Fibroblast of the aortic adventitia (primary cell): ENCODE data around the gene NEDD4L. TPM values are rescaled to one million over a fixed set of nuclear protein-coding genes. Genes with fewer than 3 reads are reported as not detected.

Experiments
- DNase-seq: peaks from one replicate; pipeline ENCODE4 v3.0.0-alpha.2; 2010; ENCODE audit warnings: low read depth
- H3K4me3 ChIP-seq: 2 replicates; pipeline ENCODE4 v1.5.1; 2011; ENCODE audit warnings: low read depth, mild to moderate bottlenecking, control low read depth, low read length, moderate library complexity
- CTCF ChIP-seq: IDR thresholded peaks from 2 replicates; pipeline ENCODE4 v1.5.1; 2011; ENCODE audit warnings: mild to moderate bottlenecking, low read length, control low read depth, inconsistent platforms; ENCODE audit not compliant: insufficient read depth
- total RNA-seq: library from RNA; depleted of rRNA; stranded (reverse); fragments of >200 nt; gene quantifications from 2 replicates; pipeline ENCODE4 v1.2.3, GENCODE V29; 2012; ENCODE audit warnings: low replicate concordance

The NEDD4L gene
- total RNA-seq, 1 donor, result 22.2 TPM

DNA sequence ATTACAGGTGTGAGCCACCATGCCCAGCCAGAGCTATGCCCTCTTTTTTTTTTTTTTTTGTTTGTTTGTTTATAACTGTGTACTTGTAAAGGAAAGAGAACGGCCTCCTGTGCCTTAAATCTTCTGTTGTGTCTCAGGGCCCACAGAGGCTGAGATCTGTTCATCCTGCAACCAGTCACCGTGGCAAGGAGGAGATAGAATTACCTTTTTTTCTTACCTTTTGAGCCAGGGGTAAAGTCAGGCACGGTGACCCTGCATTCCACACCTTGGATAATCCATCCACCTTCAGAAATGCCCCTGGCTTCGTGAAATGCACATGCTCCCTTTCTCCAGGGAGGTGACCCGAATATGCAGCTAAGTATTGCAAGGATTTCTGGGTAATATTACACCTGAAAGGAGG is 12.8 kb downstream of the NEDD4L start:
- H3K4me3 ChIP-seq, result no peak overlapping the region
- no peak for DNase-seq
- TF ChIP-seq CTCF, result no peak

DNA sequence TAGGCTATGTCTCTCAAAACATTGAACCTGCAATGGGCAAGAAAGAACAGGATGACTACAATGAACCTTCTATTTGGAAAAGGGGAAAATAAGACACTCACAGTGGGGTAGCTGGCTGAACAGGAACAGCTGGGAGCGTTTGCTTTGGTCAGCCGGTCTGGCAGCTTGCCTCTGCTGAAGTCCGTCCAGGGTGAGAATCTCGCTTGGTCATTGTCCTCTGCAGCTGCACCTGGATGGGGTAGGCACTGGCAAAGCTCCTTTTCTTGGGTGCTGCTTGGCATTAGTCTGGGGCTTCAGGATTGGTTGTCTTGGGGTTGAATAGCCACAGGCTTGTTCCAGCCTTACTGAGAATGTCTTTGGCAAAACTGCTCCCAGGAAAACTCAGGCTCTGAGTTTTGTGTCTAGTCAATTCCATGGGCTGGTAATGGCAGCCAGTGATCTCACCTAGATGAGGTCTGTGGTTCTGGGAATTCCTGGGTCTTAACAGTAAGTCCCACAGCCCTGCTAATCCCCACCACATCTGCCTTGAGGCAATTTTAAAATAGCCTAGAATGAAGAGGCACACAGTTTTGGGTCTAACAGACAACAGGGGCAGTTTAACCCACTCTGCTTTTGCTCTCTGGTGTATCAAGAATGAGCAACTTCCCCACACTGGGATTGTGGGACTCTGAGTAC is 13.4 kb downstream of the NEDD4L start:
- TF ChIP-seq CTCF, result no peak
- no peak for DNase-seq
- H3K4me3 ChIP-seq, result no peak overlapping the region

DNA sequence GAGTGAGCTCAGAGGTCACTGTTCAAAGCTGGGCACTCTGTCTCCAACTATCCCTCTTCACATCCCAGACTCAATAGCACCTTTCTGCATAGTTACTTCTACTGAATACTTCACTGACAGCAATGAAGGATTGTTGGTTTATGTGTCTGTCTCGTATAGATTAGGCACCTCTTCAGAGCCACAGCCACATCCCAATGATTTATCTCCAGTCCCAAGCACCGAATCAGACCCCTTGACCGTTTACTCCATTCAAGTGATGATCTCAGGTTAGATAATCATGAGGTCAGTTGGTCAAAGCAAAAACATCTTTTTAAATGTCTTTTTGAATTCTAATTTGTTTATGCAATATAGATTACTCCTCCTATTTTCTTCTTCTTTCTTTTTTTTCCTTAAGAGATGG is 14.7 kb downstream of the NEDD4L start:
- DNase-seq, result no peak
- H3K4me3 ChIP-seq, result no peak overlapping the region
- no peak for TF ChIP-seq CTCF

DNA sequence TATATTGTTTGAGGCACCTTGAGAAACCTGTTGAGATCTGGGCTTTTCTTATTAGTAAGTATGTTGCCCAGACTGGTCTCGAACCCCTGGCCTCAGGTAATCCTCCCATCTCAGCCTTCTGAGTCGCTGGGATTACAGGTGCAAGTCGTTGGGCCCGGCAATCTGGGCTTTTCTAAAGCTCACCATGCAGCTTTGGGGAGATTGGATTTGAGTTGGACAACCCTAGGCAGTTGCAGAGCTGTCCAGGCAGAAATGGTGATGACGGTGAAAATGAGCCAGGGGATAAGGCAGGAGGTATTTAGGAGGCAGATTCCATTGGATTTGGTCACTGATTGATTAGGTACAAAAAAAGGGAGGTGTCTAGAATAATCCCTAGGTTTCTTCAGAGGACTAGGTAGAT is 16.2 kb downstream of the NEDD4L start:
- H3K4me3 ChIP-seq, result no peak overlapping the region
- no peak for DNase-seq
- TF ChIP-seq CTCF, result no peak

DNA sequence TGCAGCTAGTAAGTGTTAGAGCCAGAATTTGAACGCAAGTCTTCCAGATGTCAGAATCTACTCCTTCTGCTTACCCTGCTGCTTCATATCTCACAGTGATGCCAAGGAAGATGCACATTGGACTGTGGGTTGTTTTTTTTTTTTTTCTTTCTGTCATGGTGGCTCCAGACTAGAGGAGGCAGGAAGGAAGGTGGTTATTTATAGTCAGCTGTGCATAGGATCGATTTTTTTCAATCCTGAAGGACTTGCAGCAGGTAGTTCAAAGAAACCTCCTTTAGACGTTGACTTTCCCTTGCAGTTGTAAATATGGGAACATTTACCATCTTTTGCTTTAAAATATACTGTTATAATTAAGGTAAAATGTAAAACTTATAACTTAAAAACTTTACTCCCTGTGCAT is 17.3 kb downstream of the NEDD4L start:
- H3K4me3 ChIP-seq, result no peak overlapping the region
- TF ChIP-seq CTCF, result no peak
- no peak for DNase-seq

GRCh38 chr18:58064406-58064998 is 20.5 kb downstream of the NEDD4L start:
- no peak for DNase-seq
- H3K4me3 ChIP-seq, result no peak overlapping the region
- TF ChIP-seq CTCF, result no peak

DNA sequence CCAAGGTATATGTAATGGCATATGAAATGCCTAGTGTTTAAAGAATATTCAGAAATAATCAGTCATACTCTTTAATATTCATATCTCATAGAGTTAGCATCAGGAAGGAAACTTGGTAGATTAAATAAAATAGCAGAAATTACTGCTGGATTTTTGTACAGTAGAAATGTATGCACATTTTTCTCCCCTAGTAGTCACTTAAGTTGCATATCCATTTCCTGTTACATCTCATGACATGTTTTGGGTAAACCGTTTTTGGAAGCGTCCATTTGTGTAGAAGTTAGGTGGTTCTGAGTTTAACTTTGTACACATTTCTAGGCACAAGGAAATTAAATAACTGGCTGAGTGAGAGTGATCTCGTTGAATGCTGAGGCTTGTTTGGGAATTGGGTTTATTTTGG is 21.9 kb downstream of the NEDD4L start:
- no peak overlapping the region for H3K4me3 ChIP-seq
- no peak for TF ChIP-seq CTCF
- DNase-seq, result no peak
